GDM1 (cell line): ENCODE results near the gene GNG14.
"Not testable (repeated sequence)": the region's sequence is repeated elsewhere in the genome, so short reads cannot be mapped to it uniquely, and the experiment has no call there.

Experiments used
- DNase-seq: peaks from one replicate; lab custom pipeline; 2025; lab: John Stamatoyannopoulos, UW

The GNG14 gene

DNA sequence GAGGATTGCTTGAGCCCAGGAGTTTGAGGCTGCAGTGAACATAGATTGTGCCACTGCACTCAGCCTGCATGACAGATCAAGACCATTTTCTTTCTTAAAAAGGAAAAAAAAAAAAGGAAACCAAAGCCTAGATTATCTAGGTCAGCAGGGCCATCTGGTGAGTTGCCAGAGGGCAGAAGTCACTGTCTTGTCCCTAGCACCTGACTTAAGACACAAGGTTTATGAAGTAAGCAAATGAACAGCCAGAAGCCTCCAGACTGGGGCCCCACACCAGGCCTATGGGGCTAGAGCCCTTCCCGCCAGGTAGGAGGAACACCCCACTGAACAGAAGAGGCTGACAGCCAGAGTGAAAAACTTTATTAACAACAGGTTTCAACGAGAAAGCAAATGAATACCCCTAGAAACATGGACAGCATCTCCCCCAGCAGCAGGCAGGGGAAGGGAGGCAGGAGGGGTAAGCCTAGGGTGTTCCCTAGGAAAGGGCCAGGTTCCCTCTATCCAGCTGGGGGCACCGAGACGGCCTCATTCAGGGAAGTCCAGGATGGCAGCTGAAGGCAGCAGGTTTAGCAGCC, 20.0 kb upstream of the GNG14 start:
- DNase-seq: no peak

DNA sequence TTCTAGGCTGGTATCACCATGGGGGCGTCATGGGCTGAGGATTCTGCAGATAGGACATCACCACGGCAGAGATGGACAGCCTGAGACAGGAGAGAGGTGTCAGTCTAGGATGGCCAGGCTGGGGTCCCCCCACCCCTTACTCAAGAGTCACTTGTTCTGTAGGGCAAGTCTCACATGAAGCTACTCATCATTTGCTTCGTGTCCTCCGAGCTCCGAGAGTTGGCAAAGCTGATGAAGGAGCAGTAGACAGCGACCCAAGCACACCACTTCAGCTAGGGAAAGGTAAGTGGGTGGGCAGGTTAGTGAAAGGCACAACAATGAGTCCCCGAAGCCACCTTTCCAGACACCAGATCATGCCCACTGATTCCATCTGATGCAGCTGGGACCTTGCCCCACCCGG, 19.5 kb upstream of the GNG14 start:
- DNase-seq: no peak

GRCh38 chr19:12668932-12669269, 18.9 kb upstream of the GNG14 start:
- no peak for DNase-seq

GRCh38 chr19:12669270-12670158, 18.3 kb upstream of the GNG14 start:
- peak; percentile 62 for DNase-seq

GRCh38 chr19:12670159-12670928, 17.5 kb upstream of the GNG14 start:
- DNase-seq: no peak

DNA sequence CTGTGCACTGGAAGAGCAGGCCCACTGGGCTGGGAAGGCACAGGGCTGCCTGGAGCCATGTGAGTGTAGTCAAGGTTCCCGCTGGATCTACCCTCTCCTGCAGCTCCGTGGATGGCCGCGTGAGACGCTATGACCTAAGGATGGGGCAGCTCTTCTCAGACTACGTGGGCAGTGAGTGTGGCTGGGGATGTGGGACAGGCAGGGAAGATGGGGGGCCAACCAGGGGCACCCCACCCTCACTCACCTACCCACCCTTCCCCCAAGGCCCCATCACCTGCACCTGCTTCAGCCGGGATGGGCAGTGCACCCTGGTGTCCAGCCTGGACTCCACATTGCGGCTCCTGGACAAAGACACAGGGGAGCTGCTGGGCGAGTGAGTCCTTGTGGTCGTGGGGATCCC, 15.1 kb upstream of the GNG14 start:
- DNase-seq: no peak

GRCh38 chr19:12675399-12675798, 12.4 kb upstream of the GNG14 start:
- no peak for DNase-seq

DNA sequence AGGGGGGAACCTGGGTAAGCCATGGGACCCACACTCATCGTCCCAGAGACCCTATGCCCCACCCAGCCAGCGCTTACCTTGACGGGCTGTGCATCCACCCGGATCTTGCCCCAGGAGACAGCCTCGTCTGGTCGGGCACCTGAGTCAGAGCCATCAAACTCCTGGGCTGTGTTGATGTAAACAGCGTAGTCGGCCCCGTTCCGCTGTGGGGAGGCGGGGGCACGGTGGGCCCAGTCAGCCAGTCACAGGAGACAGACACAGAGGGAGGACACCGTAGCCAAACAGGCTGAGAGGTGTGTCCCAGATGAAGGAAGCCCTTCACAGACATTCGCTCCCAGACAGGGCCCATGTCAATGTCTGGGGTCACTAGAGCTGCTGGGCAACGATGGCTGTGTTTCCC, 11.9 kb upstream of the GNG14 start:
- no peak for DNase-seq

- peak; percentile 68 for DNase-seq
These were observed 11.4 kb upstream of the GNG14 start for GRCh38 chr19:12676384-12676792.

- DNase-seq: no peak
These were observed 10.9 kb upstream of the GNG14 start for GRCh38 chr19:12676928-12677327.

DNA sequence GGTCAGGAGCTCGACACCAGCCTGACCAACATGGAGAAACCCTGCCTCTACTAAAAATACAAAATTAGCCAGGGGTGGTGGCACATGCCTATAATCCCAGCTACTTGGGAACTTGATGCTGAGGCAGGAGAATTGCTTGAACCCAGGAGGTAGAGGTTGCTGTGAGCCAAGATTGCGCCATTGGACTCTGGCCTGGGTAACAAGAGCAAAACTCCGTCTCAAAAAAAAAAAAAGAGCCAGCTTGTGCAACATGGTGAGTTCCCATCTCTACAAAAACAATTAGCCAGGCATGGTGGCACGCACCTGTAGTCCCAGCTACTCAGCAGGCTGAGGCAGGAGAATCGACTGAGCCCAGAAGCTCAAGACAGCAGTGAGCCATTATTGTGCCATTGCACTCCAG, 9.8 kb upstream of the GNG14 start:
- not testable (repeated sequence) for DNase-seq

- DNase-seq: no peak
These were observed 7.8 kb upstream of the GNG14 start for GRCh38 chr19:12680034-12680433.

GRCh38 chr19:12681074-12681987, 6.5 kb upstream of the GNG14 start, which contains the start of gene DHPS:
DHPS (minus strand) TSS chr19:12681880; CDS start chr19:12681766, 114 bp downstream.
- DNase-seq: peak; percentile 93

- no peak for DNase-seq
These were observed 2.0 kb upstream of the GNG14 start for GRCh38 chr19:12685831-12686230.

DNA sequence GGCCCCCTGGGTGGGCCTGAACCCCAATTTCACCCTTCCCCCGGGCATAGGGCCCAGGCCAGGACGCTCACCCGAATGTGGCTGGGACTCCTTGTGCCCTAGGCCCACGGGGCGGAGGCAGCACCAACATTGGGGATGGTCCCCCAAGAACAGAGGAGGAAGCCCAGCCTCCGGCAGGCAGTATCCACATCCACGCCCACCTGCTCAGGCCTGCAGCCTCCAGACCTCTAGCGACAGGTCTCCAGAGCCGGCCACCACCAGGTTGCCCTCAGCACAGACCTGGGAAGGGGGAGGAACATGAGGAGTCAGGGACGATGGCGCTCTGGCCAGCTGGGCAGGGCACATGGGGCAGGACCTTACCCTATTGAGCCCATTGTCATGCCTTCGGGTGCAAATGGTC, 1.2 kb downstream of the GNG14 start:
- DNase-seq: no peak

DNA sequence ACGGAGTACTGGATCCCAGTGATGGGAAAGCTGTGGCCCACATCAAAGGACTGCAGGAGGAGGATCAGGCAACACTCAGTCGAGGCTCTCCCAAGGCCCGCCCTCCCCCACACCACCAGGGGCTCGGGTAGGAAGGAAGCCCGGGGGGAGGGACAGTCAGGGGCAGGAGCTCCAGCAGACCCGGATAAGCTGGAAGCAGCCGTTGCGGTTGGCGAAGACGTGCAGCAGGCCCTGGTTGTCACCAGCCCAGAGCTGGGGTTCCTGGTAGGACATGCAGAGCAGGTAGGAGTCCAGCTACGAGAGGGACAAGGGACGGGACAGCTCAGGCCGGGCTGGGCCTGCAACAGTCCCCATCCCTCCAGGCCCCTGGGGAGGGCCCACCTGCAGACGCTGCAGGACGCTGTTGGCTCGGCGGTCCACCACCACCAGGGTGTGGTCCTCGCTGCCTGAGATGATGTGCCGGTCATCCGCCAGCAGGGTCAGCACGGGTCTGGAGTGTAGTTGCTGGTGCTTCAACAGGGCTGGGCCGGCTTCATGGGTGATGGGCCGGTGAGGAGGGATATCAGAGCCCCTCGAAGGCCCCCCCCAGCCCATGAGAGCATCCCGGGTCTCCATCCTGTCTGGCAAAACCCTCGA, 1.9 kb downstream of the GNG14 start:
- DNase-seq: peak; percentile 91

- DNase-seq: no peak
These were observed 5.2 kb downstream of the GNG14 start for GRCh38 chr19:12692960-12693359.

DNA sequence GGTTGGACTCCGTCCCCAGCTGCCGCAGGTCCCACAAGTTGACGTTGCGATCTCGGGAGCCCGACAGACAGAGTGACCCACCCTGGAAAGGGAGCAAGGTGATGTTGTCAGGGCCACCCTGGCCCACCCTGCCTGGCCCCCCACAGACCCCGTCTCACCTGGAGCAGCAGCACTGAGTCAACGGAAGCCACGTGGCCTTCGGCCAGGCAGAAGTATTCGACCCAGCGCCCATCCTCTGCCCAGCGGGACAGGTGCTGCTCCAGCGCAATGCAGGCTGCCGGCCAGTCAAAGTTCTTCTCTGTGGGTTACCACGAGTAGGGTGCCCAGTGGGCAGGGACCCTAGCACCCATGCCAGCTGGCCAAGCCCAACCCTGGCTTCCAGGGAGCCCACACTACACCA, 6.8 kb downstream of the GNG14 start:
- DNase-seq: no peak

GRCh38 chr19:12695096-12695495, 7.3 kb downstream of the GNG14 start:
- peak; percentile 36 for DNase-seq

GRCh38 chr19:12695514-12695913, 7.7 kb downstream of the GNG14 start:
- no peak for DNase-seq

DNA sequence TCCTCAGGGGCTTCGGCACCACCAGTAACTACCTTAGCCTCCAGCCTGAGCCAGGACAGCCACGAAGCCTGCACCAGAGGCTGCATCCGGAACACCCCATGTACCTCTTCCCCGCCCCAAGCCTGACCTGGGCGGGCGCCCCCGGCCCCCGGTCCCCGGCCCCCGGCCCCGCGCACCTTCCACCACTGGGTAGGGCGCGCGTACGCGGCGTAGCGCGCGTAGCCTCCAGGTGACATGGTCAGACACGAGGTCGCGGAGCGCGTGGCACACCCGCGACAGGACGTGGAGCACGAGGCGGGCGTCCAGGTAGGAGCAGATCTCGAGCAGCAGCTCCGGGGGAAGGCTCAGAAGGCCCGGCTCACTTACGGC, 8.2 kb downstream of the GNG14 start:
- DNase-seq: no peak
